Measurements from ENCODE around the gene NXNL1.

NXNL1 gene

GRCh38 chr19:17431417-17431816 lies 29.3 kb downstream of the NXNL1 start:
- H3K27me3 ChIP-seq (ENCODE audit: low read depth), result no peaks in the 10 kb centered on the region
- no peak overlapping the region for H3K4me3 ChIP-seq
- in situ Hi-C loops (cut with MboI; ENCODE audit: low sequenced_read_pairs), result no loop called here
- H3K36me3 ChIP-seq (replicated peaks), result no peaks in the 10 kb centered on the region
- no peaks in the 10 kb centered on the region for H3K9me3 ChIP-seq
- H3K4me1 ChIP-seq, result no peaks in the 10 kb centered on the region
- no peak for DNase-seq (ENCODE audit: low spot score in 2 of 2)

GRCh38 chr19:17429641-17430113 lies 31.0 kb downstream of the NXNL1 start:
- no peaks in the 10 kb centered on the region for H3K36me3 ChIP-seq (replicated peaks)
- no peaks in the 10 kb centered on the region for H3K27me3 ChIP-seq (ENCODE audit: low read depth)
- no peak for DNase-seq (ENCODE audit: low spot score in 2 of 2)
- H3K4me3 ChIP-seq, result no peak overlapping the region
- no peaks in the 10 kb centered on the region; the same call in 1 of the 2 replicates for H3K4me1 ChIP-seq
- in situ Hi-C loops (cut with MboI; ENCODE audit: low sequenced_read_pairs), result no loop called here
- H3K9me3 ChIP-seq, result no peaks in the 10 kb centered on the region

- Histone ChIP-seq H3K9me3 (no peaks in the 10 kb centered on the region), H3K27me3 (ENCODE audit: low read depth) (no peaks in the 10 kb centered on the region), H3K36me3 (replicated peaks) (no peaks in the 10 kb centered on the region; the same call in 1 of the 2 replicates), H3K4me1 (no peaks in the 10 kb centered on the region; the same call in none of the 2 replicates), H3K4me3 (peak overlapping the region; percentile 11; the same call in 1 of the 2 replicates)
- DNase-seq (ENCODE audit: low spot score in 2 of 2), result peak; percentile 63 to 91
- in situ Hi-C loops (cut with MboI; ENCODE audit: low sequenced_read_pairs), result no loop called here
Observed at GRCh38 chr19:17424743-17425365, 35.9 kb downstream of the NXNL1 start.

- no peaks in the 10 kb centered on the region; the same call in 1 of the 2 replicates for H3K9me3 ChIP-seq
- no peaks in the 10 kb centered on the region; the same call in 1 of the 2 replicates for H3K36me3 ChIP-seq (replicated peaks)
- H3K4me3 ChIP-seq, result no peak overlapping the region
- H3K4me1 ChIP-seq, result peaks cover 7% of the 10 kb centered on the region
- H3K27me3 ChIP-seq (ENCODE audit: low read depth), result no peaks in the 10 kb centered on the region
- no peak for DNase-seq (ENCODE audit: low spot score in 2 of 2)
- in situ Hi-C loops (cut with MboI; ENCODE audit: low sequenced_read_pairs), result no loop called here
Observed at GRCh38 chr19:17423429-17424208, 37.1 kb downstream of the NXNL1 start.

- Histone ChIP-seq H3K4me3 (no peak overlapping the region), H3K9me3 (no peaks in the 10 kb centered on the region; the same call in 1 of the 2 replicates), H3K27me3 (ENCODE audit: low read depth) (no peaks in the 10 kb centered on the region), H3K4me1 (peaks cover 7% of the 10 kb centered on the region), H3K36me3 (replicated peaks) (no peaks in the 10 kb centered on the region; the same call in 1 of the 2 replicates)
- DNase-seq (ENCODE audit: low spot score in 2 of 2), result no peak
- in situ Hi-C loops (cut with MboI; ENCODE audit: low sequenced_read_pairs), result no loop called here
Observed at GRCh38 chr19:17421942-17422341, 38.8 kb downstream of the NXNL1 start.

- no peaks in the 10 kb centered on the region for H3K27me3 ChIP-seq (ENCODE audit: low read depth)
- DNase-seq (ENCODE audit: low spot score in 2 of 2), result peak in 1 of 2 experiments; percentile 63
- H3K4me3 ChIP-seq, result peak overlapping the region; percentile 63
- H3K4me1 ChIP-seq, result peaks cover 8% of the 10 kb centered on the region
- H3K36me3 ChIP-seq (replicated peaks), result peaks cover 3% of the 10 kb centered on the region; the same call in 1 of the 2 replicates
- H3K9me3 ChIP-seq, result no peaks in the 10 kb centered on the region; the same call in 1 of the 2 replicates
- in situ Hi-C loops (cut with MboI; ENCODE audit: low sequenced_read_pairs), result no loop called here
Observed at GRCh38 chr19:17420475-17420924, 40.2 kb downstream of the NXNL1 start.

GRCh38 chr19:17419621-17420474 lies 40.9 kb downstream of the NXNL1 start, which contains the start of gene MVB12A:
MVB12A (plus strand) TSS chr19:17420047; CDS start chr19:17420136, 89 bp downstream.
- Histone ChIP-seq H3K4me3 (peak within 1 kb of the TSS; percentile 63), H3K36me3 (replicated peaks) (peaks cover 3% of the 10 kb centered on the region; the same call in 1 of the 2 replicates), H3K4me1 (peaks cover 13% of the 10 kb centered on the region), H3K9me3 (no peaks in the 10 kb centered on the region; the same call in 1 of the 2 replicates), H3K27me3 (ENCODE audit: low read depth) (no peaks in the 10 kb centered on the region)
- peak; percentile 98 for DNase-seq (ENCODE audit: low spot score in 2 of 2)
- in situ Hi-C loops (cut with MboI; ENCODE audit: low sequenced_read_pairs), result no loop called here

GRCh38 chr19:17419154-17419620 lies 41.5 kb downstream of the NXNL1 start:
- H3K9me3 ChIP-seq, result no peaks in the 10 kb centered on the region; the same call in 1 of the 2 replicates
- no peaks in the 10 kb centered on the region for H3K27me3 ChIP-seq (ENCODE audit: low read depth)
- in situ Hi-C loops (cut with MboI; ENCODE audit: low sequenced_read_pairs), result no loop called here
- H3K4me3 ChIP-seq, result peak overlapping the region; percentile 63
- no peak for DNase-seq (ENCODE audit: low spot score in 2 of 2)
- peaks cover 14% of the 10 kb centered on the region for H3K4me1 ChIP-seq
- H3K36me3 ChIP-seq (replicated peaks), result peaks cover 3% of the 10 kb centered on the region; the same call in 1 of the 2 replicates

- no peaks in the 10 kb centered on the region for H3K27me3 ChIP-seq (ENCODE audit: low read depth)
- H3K4me3 ChIP-seq, result no peak overlapping the region
- peaks cover 14% of the 10 kb centered on the region for H3K4me1 ChIP-seq
- H3K9me3 ChIP-seq, result no peaks in the 10 kb centered on the region; the same call in 1 of the 2 replicates
- no peak for DNase-seq (ENCODE audit: low spot score in 2 of 2)
- in situ Hi-C loops (cut with MboI; ENCODE audit: low sequenced_read_pairs), result no loop called here
- peaks cover 3% of the 10 kb centered on the region; the same call in 1 of the 2 replicates for H3K36me3 ChIP-seq (replicated peaks)
Observed at GRCh38 chr19:17418710-17419109, 42.0 kb downstream of the NXNL1 start.

- peak; percentile 36 to 55 for DNase-seq (ENCODE audit: low spot score in 2 of 2)
- Histone ChIP-seq H3K36me3 (replicated peaks) (peaks cover 3% of the 10 kb centered on the region; the same call in 1 of the 2 replicates), H3K27me3 (ENCODE audit: low read depth) (no peaks in the 10 kb centered on the region), H3K9me3 (no peaks in the 10 kb centered on the region; the same call in 1 of the 2 replicates), H3K4me3 (no peak overlapping the region), H3K4me1 (peaks cover 14% of the 10 kb centered on the region)
- in situ Hi-C loops (cut with MboI; ENCODE audit: low sequenced_read_pairs), result no loop called here
Observed at GRCh38 chr19:17415121-17415520, 45.6 kb downstream of the NXNL1 start.

- DNase-seq (ENCODE audit: low spot score in 2 of 2), result no peak
- H3K4me3 ChIP-seq, result no peak overlapping the region
- in situ Hi-C loops (cut with MboI; ENCODE audit: low sequenced_read_pairs), result no loop called here
- H3K9me3 ChIP-seq, result no peaks in the 10 kb centered on the region
- peaks cover 3% of the 10 kb centered on the region; the same call in 1 of the 2 replicates for H3K36me3 ChIP-seq (replicated peaks)
- peaks cover 10% of the 10 kb centered on the region for H3K4me1 ChIP-seq
- no peaks in the 10 kb centered on the region for H3K27me3 ChIP-seq (ENCODE audit: low read depth)
Observed at GRCh38 chr19:17414097-17414496, 46.6 kb downstream of the NXNL1 start.

GRCh38 chr19:17411801-17412200 lies 48.9 kb downstream of the NXNL1 start:
- no peaks in the 10 kb centered on the region for H3K27me3 ChIP-seq (ENCODE audit: low read depth)
- H3K36me3 ChIP-seq (replicated peaks), result peaks cover 3% of the 10 kb centered on the region; the same call in 1 of the 2 replicates
- H3K4me3 ChIP-seq, result no peak overlapping the region
- H3K9me3 ChIP-seq, result no peaks in the 10 kb centered on the region
- H3K4me1 ChIP-seq, result peaks cover 17% of the 10 kb centered on the region
- in situ Hi-C loops (cut with MboI; ENCODE audit: low sequenced_read_pairs), result no loop called here
- no peak for DNase-seq (ENCODE audit: low spot score in 2 of 2)

GRCh38 chr19:17409990-17410389 lies 50.7 kb downstream of the NXNL1 start:
- no peak for DNase-seq (ENCODE audit: low spot score in 2 of 2)
- no peak overlapping the region for H3K4me3 ChIP-seq
- H3K9me3 ChIP-seq, result no peaks in the 10 kb centered on the region
- no peaks in the 10 kb centered on the region for H3K27me3 ChIP-seq (ENCODE audit: low read depth)
- H3K36me3 ChIP-seq (replicated peaks), result no peaks in the 10 kb centered on the region; the same call in 1 of the 2 replicates
- H3K4me1 ChIP-seq, result peaks cover 24% of the 10 kb centered on the region
- in situ Hi-C loops (cut with MboI; ENCODE audit: low sequenced_read_pairs), result no loop called here
